Kidney (tissue), 14 donors: Measurements from ENCODE around the gene GRPEL1. TPM values are rescaled to one million over a fixed set of nuclear protein-coding genes. Genes with fewer than 3 reads are reported as not detected.
A peak's percentile ranks its signal among the peaks of the same experiment; 100 is the strongest.

ENCODE experiments used
- DNase-seq, 5 donors: peaks; one replicate each; pipeline ENCODE4 v3.0.0-alpha.2; 2013 to 2020
- FAIRE-seq: peaks from 2 replicates; lab custom pipeline; 2012; peaks lifted over from hg19 to GRCh38; lab: Jason Lieb, UNC
- H3K27ac ChIP-seq, 2 donors: one replicate each; pipeline ENCODE4 v1.7.0; 2013; ENCODE audit warnings: low read depth in 2 of 2, low read length in 2 of 2, inconsistent platforms in 1 of 2
- H3K27me3 ChIP-seq: one replicate; pipeline ENCODE4 v1.7.1; 2013; ENCODE audit warnings: low read length, inconsistent platforms; ENCODE audit not compliant: control insufficient read depth, insufficient read depth
- H3K36me3 ChIP-seq, 3 donors: one replicate each; pipeline versions ENCODE4 v1.7.0 to v1.7.1; 2013; ENCODE audit warnings: low read length in 3 of 3, control low read depth in 1 of 3, inconsistent platforms in 1 of 3; ENCODE audit not compliant: insufficient read depth in 3 of 3, control insufficient read depth in 2 of 3
- H3K4me1 ChIP-seq, 3 donors: one replicate each; pipeline versions ENCODE4 v1.7.0 to v1.7.1; 2013; ENCODE audit warnings: low read length in 3 of 3, inconsistent platforms in 1 of 3, low read depth in 1 of 3; ENCODE audit not compliant: control insufficient read depth in 2 of 3, insufficient read depth in 2 of 3
- H3K4me3 ChIP-seq, 3 donors: one replicate each; pipeline versions ENCODE4 v1.7.0 to v1.8.1; 2013; ENCODE audit warnings: low read length in 3 of 3, control low read depth in 1 of 3, inconsistent platforms in 1 of 3
- H3K9ac ChIP-seq, 3 donors: one replicate each; pipeline versions ENCODE4 v1.7.0 to v1.7.1; 2013; ENCODE audit warnings: low read length in 3 of 3, control low read depth in 1 of 3, inconsistent platforms in 1 of 3
- H3K9me3 ChIP-seq, 3 donors: one replicate each; pipeline versions ENCODE4 v1.7.0 to v1.7.1; 2013; ENCODE audit warnings: low read length in 3 of 3, control low read depth in 1 of 3, inconsistent platforms in 1 of 3; ENCODE audit not compliant: control insufficient read depth in 2 of 3, insufficient read depth in 1 of 3
- CTCF ChIP-seq: IDR thresholded peaks from 3 replicates; pipeline ENCODE4 v1.5.1; 2012; ENCODE audit warnings: mild to moderate bottlenecking, moderate library complexity, borderline replicate concordance; ENCODE audit not compliant: insufficient read depth; ENCODE audit errors: extremely low read depth
- intact Hi-C: fragments of 100-400 bp; cut with DNase I; formaldehyde crosslinking; loops from one replicate; pipeline ENCODE4 v1.11.1; 2022
- polyA plus RNA-seq: library from polyadenylated mRNA; stranded (reverse); fragments of 350-450 nt; fragmentation: Illumina TruSeq; extraction: RNeasy Lipid Tissue Mini Kit (QIAGEN cat#74804); gene quantifications from one replicate; pipeline ENCODE4 v1.2.3, GENCODE V29; 2014; ENCODE audit warnings: low read depth, low replicate concordance; ENCODE audit not compliant: insufficient read depth
- total RNA-seq: library from RNA; stranded (reverse); fragmentation: NEBNext Ultra II Directional; extraction: Animal tissue kit (Norgen Biotek cat#: 25700); gene quantifications from one replicate; pipeline ENCODE4 v1.2.1, GENCODE V29; 2021
- donor health status: control.
- donor health status: control.
- donor health status: control.
- donor health status: control.
- donor health status: control.
- donor health status: DM: yes; HTN: yes; CAD: no.
- donor health status: Normal renal cell carcinoma (clear cell type).

GRPEL1 gene
- total and polyA plus RNA-seq, 2 donors from 2014 or later = 27.4 to 84.9 TPM

- Histone ChIP-seq H3K27ac (no peak overlapping the region), H3K9ac (no peak overlapping the region), H3K4me1 (peaks cover 0 to under 1% (median 0%) of the 10 kb centered on the region in 3 donors), H3K36me3 (peaks cover 7 to 46% (median 13%) of the 10 kb centered on the region in 3 donors), H3K27me3 (no peaks in the 10 kb centered on the region), H3K9me3 (no peaks in the 10 kb centered on the region), H3K4me3 (no peak overlapping the region)
- FAIRE-seq (no peak), DNase-seq (no peak)
- TF ChIP-seq CTCF = no peak
- intact Hi-C loops = no loop called here
Observed at GRCh38 chr4:7024336-7024890, 43.5 kb downstream of the GRPEL1 start.

DNA sequence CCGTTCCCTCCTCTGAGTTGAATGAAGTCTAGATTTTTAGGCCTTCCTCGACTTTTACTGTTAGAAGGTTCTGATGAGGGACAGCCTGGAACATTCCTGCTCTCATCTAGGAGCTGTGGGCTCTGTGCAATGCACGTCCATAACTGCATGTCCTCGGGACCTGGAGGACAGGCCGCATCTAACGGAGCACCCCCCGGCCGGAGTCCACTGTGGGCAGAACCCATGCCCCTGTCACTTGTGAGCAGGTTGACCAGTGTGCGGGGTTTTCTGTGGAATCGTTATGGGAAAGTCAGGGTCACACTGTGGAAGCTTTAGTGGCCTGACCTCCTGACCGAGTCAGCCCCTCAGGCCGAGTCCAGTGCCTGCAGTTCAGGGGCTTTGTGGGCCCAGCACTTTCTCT is 44.0 kb downstream of the GRPEL1 start:
- peaks cover 7 to 46% (median 15%) of the 10 kb centered on the region in 3 donors for H3K36me3 ChIP-seq

GRCh38 chr4:7023486-7023885 is 44.4 kb downstream of the GRPEL1 start:
- H3K4me1 ChIP-seq = peaks cover 0 to 4% (median 0%) of the 10 kb centered on the region in 3 donors
- no peak for TF ChIP-seq CTCF
- DNase-seq (peak in 1 of 5 donors; percentile 42), FAIRE-seq (no peak)
- intact Hi-C loops = no loop called here
- no peak overlapping the region for H3K4me3 ChIP-seq
- H3K9me3 ChIP-seq = no peaks in the 10 kb centered on the region
- peaks cover 7 to 46% (median 15%) of the 10 kb centered on the region in 3 donors for H3K36me3 ChIP-seq
- no peak overlapping the region for H3K9ac ChIP-seq
- no peaks in the 10 kb centered on the region for H3K27me3 ChIP-seq
- no peak overlapping the region for H3K27ac ChIP-seq

More for the DNA sequence above, 44.0 kb downstream of the GRPEL1 start:
- TF ChIP-seq CTCF = no peak
- no peak overlapping the region for H3K4me3 ChIP-seq
- H3K27ac ChIP-seq = no peak overlapping the region
- H3K4me1 ChIP-seq = peaks cover 0 to 4% (median 0%) of the 10 kb centered on the region in 3 donors
- H3K27me3 ChIP-seq = no peaks in the 10 kb centered on the region
- peak in 1 of 5 donors; percentile 67 for DNase-seq
- no peak overlapping the region for H3K9ac ChIP-seq
- no peaks in the 10 kb centered on the region for H3K9me3 ChIP-seq
- FAIRE-seq = no peak
- intact Hi-C loops = no loop called here
